Measurements from ENCODE around the gene TANGO2. TPM values are rescaled to one million over a fixed set of nuclear protein-coding genes. Genes with fewer than 3 reads are reported as not detected.

The TANGO2 gene
- total RNA-seq, 1 experiment from 2014 or later: 17.0 TPM

DNA sequence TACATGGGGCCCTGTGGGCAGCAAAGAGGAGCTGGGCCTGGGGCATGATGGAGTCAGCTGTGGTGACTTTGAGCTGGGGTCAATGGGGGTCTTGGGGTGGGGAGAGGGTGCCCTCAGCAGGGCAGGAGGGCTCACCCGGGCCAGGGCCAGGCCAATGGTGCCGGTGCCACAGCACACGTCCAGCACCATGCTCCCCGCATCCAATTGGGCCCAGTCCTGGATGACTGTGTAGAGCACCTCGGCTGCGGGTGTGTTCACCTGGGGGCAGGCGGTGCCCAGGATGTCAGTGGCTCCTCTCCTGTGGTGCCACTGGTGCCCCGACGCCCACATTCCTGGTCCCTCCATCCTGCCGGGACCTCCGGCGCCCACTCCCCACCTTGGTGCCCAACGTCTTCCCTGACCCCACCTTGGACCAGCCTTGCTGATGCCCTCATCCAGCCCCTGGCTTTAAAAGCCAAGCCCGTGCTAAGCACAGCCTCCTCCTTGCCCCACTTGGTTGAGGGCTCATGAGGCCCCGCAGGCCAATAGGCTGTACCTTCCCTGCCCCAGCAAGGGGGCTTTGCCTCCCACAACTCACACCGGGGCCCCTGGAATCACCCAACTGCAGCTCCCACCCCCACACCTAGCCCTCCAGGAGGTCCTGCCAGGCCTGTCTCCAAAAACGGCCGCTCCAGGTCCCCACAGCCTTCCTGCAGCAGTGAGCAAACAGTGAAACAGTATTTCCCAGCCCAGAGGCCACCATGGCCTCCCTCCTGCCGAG, 92.8 kb downstream of the TANGO2 start (continued):
- no peak for TF ChIP-seq SP1 (IDR thresholded peaks at IDR 0.05; ENCODE audit: low read depth)
- TF ChIP-seq, protein P1, sequence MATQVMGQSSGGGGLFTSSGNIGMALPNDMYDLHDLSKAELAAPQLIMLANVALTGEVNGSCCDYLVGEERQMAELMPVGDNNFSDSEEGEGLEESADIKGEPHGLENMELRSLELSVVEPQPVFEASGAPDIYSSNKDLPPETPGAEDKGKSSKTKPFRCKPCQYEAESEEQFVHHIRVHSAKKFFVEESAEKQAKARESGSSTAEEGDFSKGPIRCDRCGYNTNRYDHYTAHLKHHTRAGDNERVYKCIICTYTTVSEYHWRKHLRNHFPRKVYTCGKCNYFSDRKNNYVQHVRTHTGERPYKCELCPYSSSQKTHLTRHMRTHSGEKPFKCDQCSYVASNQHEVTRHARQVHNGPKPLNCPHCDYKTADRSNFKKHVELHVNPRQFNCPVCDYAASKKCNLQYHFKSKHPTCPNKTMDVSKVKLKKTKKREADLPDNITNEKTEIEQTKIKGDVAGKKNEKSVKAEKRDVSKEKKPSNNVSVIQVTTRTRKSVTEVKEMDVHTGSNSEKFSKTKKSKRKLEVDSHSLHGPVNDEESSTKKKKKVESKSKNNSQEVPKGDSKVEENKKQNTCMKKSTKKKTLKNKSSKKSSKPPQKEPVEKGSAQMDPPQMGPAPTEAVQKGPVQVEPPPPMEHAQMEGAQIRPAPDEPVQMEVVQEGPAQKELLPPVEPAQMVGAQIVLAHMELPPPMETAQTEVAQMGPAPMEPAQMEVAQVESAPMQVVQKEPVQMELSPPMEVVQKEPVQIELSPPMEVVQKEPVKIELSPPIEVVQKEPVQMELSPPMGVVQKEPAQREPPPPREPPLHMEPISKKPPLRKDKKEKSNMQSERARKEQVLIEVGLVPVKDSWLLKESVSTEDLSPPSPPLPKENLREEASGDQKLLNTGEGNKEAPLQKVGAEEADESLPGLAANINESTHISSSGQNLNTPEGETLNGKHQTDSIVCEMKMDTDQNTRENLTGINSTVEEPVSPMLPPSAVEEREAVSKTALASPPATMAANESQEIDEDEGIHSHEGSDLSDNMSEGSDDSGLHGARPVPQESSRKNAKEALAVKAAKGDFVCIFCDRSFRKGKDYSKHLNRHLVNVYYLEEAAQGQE (IDR thresholded peaks at IDR 0.05; ENCODE audit: low read depth): no peak
- TF ChIP-seq JUND (IDR thresholded peaks at IDR 0.05): no peak
- TF ChIP-seq EGR1 (IDR thresholded peaks at IDR 0.05; ENCODE audit: low read depth): no peak

DNA sequence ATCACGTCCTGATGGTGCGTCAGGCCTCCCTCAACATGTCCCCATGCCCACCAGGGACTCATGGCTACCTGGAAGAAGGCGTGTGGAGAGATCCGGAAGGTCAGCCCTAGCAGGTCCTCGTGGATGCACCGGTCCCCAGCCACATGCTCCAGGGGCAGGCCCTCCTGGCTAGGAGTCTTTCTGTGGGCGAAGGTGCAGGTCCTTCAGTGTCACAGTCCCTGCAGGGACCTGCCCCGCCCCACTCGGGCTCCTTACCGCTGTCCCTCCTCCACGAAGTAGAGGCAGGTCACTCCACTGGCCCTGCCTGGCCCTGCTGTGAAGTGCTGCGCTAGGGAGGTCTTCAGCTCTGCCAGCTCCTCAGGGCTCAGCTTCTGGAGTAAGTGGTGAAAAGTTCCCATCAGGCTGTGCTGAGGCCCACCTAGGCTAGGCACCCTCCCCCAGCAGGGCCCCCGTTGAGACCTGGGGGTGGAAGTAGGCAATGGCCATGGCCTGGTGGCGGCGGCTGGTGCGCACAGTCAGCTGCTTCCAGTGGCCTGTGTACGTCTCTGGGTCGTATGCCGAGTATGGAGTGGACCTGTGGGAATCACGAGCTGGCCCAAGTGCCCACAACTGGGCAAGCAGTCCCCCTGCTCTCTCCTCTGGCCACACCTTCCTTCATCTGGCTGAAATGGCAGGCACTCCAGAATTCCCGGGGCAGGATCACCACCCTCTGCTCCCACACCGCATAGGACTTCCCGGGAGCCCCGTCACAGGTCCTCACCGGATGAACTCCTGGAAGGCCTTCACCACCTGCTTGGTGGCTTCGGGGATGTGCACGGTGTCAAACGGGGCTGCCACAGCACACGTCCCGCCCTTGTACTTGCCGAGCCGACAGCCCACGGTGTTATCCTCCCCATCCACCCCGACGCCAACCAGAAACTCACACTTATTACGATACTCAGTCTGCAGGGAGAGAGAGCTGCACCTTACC, 93.9 kb downstream of the TANGO2 start:
- ATAC-seq (no peak), DNase-seq (ENCODE audit: low read depth, low spot score) (no peak)
- Histone ChIP-seq H3K36me3 (ENCODE audit: control insufficient read depth in 1 of 2, insufficient read depth in 2 of 2, low read length in 2 of 2) (peaks cover 10 to 41% of the 10 kb centered on the region in 2 experiments), H3K4me2 (ENCODE audit: low read length) (peak overlapping the region; percentile 91), H3K79me2 (ENCODE audit: insufficient read depth, low read length) (peaks cover 54% of the 10 kb centered on the region), H3K9ac (ENCODE audit: low read length) (peak overlapping the region; percentile 99), H3K27me3 (ENCODE audit: insufficient read depth, low read length) (no peaks in the 10 kb centered on the region), H3K4me3 (replicated peaks in 1 of 2; ENCODE audit: low read depth in 1 of 2, low read length in 2 of 2) (no peak overlapping the region), H2AFZ (ENCODE audit: low read depth, low read length, poor library complexity, severe bottlenecking) (no peak overlapping the region), H3K4me1 (ENCODE audit: control insufficient read depth in 1 of 2, insufficient read depth in 2 of 2, low read length in 2 of 2) (peaks cover 12 to 28% of the 10 kb centered on the region in 2 experiments), H3K9me3 (ENCODE audit: control insufficient read depth in 1 of 2, insufficient read depth in 1 of 2, low read depth in 1 of 2, low read length in 2 of 2) (no peaks in the 10 kb centered on the region), H3K9me2 (ENCODE audit: insufficient read depth) (no peaks in the 10 kb centered on the region), H3K27ac (ENCODE audit: low read depth, low read length) (no peak overlapping the region; the same call in 1 of the 2 replicates), H4K20me1 (ENCODE audit: insufficient read depth) (no peaks in the 10 kb centered on the region)
- TF ChIP-seq ZNF274 (IDR thresholded peaks at IDR 0.05; ENCODE audit: low read depth, low read length): no peak
- TF ChIP-seq, protein P2, sequence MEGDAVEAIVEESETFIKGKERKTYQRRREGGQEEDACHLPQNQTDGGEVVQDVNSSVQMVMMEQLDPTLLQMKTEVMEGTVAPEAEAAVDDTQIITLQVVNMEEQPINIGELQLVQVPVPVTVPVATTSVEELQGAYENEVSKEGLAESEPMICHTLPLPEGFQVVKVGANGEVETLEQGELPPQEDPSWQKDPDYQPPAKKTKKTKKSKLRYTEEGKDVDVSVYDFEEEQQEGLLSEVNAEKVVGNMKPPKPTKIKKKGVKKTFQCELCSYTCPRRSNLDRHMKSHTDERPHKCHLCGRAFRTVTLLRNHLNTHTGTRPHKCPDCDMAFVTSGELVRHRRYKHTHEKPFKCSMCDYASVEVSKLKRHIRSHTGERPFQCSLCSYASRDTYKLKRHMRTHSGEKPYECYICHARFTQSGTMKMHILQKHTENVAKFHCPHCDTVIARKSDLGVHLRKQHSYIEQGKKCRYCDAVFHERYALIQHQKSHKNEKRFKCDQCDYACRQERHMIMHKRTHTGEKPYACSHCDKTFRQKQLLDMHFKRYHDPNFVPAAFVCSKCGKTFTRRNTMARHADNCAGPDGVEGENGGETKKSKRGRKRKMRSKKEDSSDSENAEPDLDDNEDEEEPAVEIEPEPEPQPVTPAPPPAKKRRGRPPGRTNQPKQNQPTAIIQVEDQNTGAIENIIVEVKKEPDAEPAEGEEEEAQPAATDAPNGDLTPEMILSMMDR (IDR thresholded peaks at IDR 0.05 in 2 of 3, conservative IDR thresholded peaks at IDR 0.05 in 1 of 3; ENCODE audit: borderline replicate concordance in 1 of 3, insufficient read depth in 1 of 3, low read depth in 2 of 3, low read length in 2 of 3): no peak
- RAD21 ChIA-PET (ENCODE audit: low non-redundant PET in 1 of 2, low total read pairs in 2 of 2, uncharacterized antibody in 2 of 2, unreplicated experiment in 2 of 2): no interaction called here
- CTCF ChIA-PET: no interaction called here
- POLR2A ChIA-PET: no interaction called here
- no TSS peak for BruUV-seq (replicated peaks)
- intact Hi-C loops (cut with micrococcal nuclease): loop anchor here (10.0 kb wide), 1 partner anchor 150 kb away; no protein-coding TSS in a partner anchor

All from HCT116 (cell line).